Ascending aorta (tissue), 2 donors: Measurements from ENCODE around the gene EFNB1. TPM values are rescaled to one million over a fixed set of nuclear protein-coding genes. Genes with fewer than 3 reads are reported as not detected.

ENCODE experiments used
- DNase-seq, 2 donors: peaks; one replicate each; pipeline ENCODE4 v3.0.0-alpha.2; 2019; ENCODE audit warnings: low spot score in 2 of 2
- H3K27ac ChIP-seq, 2 donors: fragments of 200-600 bp; sonication (generic); one replicate each; pipeline ENCODE4 v1.5.1; 2016 to 2017; ENCODE audit warnings: mild to moderate bottlenecking in 1 of 2
- H3K27me3 ChIP-seq: fragments of 200-600 bp; sonication (generic); one replicate; pipeline ENCODE4 v1.5.1; 2017
- H3K36me3 ChIP-seq, 2 donors: fragments of 200-600 bp; sonication (generic); one replicate each; pipeline ENCODE4 v1.5.1; 2016
- H3K4me1 ChIP-seq, 2 donors: fragments of 200-600 bp; sonication (generic); one replicate each; pipeline ENCODE4 v1.5.1; 2016 to 2017; ENCODE audit warnings: mild to moderate bottlenecking in 1 of 2
- H3K4me3 ChIP-seq, 2 donors: fragments of 200-600 bp; sonication (generic); one replicate each; pipeline ENCODE4 v1.5.1; 2016 to 2017; ENCODE audit warnings: mild to moderate bottlenecking in 1 of 2
- H3K9me3 ChIP-seq, 2 donors: fragments of 200-600 bp; sonication (generic); one replicate each; pipeline ENCODE4 v1.5.1; 2016
- CTCF ChIP-seq, 3 experiments: fragments of 200-600 bp in 2 of 3; fragments of 450-650 bp in 1 of 3; sonication (generic) in 2 of 3; IDR thresholded peaks; one replicate each; pipeline ENCODE4 v1.5.1; 2016 to 2019; ENCODE audit warnings: antibody characterized with exemption in 3 of 3, mild to moderate bottlenecking in 1 of 3, moderate library complexity in 1 of 3
- intact Hi-C: fragments of 100-400 bp; cut with DNase I; formaldehyde crosslinking; loops from one replicate; pipeline ENCODE4 v1.15.1; 2023
- total RNA-seq: library from RNA; depleted of rRNA; stranded (reverse); fragments of >200 nt; gene quantifications from one replicate; pipeline ENCODE4 v1.1.0, GENCODE V29; 2016

Gene EFNB1
- total RNA-seq, 1 donor from 2014 or later = 53.4 TPM

DNA sequence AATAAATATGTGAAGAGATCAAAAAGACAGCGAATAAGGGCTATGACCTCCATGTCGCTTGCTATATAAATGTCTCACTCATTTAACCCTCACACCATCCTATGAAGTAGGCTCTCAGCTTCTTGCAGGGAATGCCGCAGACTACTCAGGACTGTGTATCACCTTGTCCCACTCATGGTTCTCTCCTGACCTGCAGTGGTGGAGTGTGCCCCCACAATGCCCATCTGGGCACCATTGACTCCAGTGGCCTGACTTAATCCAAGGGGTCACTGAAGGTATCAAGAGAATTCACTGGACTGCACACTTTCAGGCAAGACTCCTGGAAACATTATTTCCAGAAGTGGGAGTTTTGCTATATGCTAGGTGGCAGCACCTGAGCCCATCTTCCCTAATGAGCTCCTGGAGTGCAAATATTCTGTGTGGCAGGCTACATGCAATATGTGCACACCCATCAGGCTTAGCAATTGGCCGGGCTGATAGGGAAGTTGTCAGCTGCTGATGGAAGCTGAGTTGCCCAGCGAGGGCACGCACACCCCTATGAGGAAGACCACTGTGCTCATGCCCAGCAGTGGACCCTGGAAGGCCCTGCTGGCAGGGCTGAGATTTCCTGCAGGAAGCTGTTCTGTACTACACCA lies 8.2 kb upstream of the EFNB1 start:
- no peak for DNase-seq
- H3K27ac ChIP-seq = no peak overlapping the region
- no peaks in the 10 kb centered on the region for H3K4me1 ChIP-seq
- intact Hi-C loops = no loop called here
- H3K36me3 ChIP-seq = no peaks in the 10 kb centered on the region
- H3K9me3 ChIP-seq = no peaks in the 10 kb centered on the region
- TF ChIP-seq CTCF (IDR thresholded peaks at IDR 0.05) = no peak
- H3K27me3 ChIP-seq = no peaks in the 10 kb centered on the region
- H3K4me3 ChIP-seq = no peak overlapping the region

DNA sequence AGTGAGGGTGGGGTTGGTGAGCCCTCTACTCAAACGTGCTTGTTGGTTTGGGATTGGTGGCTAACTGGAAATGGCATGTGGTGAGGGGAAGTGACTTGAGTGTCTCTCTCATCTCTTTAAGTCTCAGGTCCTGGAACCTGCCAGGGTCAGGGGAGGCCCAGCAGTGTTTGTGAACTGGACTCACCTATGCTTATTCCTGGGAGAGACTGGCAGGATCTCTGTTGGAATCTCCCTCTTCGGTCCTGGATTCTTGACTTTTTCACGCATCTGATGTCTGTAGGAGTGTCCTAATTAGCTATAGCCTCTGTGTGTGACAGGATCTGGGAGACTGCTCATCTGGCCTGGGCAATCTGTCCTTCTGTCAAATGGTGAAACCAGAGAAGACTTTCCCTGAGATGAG lies 7.2 kb upstream of the EFNB1 start:
- Histone ChIP-seq H3K27ac (no peak overlapping the region), H3K4me3 (no peak overlapping the region), H3K4me1 (no peaks in the 10 kb centered on the region), H3K36me3 (no peaks in the 10 kb centered on the region), H3K27me3 (no peaks in the 10 kb centered on the region), H3K9me3 (no peaks in the 10 kb centered on the region)
- intact Hi-C loops = no loop called here
- DNase-seq = no peak
- TF ChIP-seq CTCF (IDR thresholded peaks at IDR 0.05) = no peak

- TF ChIP-seq CTCF (IDR thresholded peaks at IDR 0.05) = peak; percentile 22 to 60 (median 27)
- Histone ChIP-seq H3K9me3 (no peaks in the 10 kb centered on the region), H3K4me1 (no peaks in the 10 kb centered on the region), H3K36me3 (no peaks in the 10 kb centered on the region), H3K27ac (no peak overlapping the region), H3K27me3 (no peaks in the 10 kb centered on the region), H3K4me3 (no peak overlapping the region)
- intact Hi-C loops = no loop called here
- DNase-seq = peak in 1 of 2 donors; percentile 67
Measured at GRCh38 chrX:68822641-68823410, 6.0 kb upstream of the EFNB1 start.

DNA sequence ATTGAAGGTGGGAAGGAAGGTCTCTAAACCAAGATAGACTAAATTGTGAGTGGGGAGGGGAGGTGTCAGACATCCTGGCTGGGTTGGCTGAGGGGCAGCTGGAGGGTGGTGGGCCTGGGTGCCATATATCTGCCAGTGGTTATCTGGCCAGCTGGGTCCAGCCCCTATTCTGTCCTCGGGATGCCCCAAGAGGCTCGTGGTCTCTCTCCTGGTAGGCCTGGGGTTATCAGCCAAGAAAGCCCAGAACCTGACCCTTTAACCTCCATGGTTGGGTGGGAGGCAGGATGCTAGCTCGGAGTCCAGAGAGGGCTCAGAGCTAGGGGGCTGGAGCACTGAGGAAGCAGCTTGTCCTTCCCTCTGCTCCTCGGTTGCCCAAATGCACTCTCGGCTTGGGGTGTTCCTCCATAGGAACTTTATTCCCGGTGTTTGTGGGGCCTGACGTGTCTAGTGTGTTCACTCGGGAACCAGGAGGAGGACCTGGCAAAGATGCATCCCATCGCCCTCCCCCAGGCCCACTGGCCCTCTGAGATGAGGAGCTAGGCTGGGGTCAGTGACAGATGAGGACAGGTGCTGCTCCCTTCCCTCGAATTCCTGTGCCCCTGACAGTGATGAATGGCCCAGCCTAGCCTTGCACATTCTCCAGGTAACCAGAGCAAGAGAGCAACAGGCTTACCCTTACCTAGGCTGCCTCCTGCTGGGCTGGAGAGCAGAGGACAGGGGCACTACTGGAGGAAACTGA lies 5.2 kb upstream of the EFNB1 start:
- Histone ChIP-seq H3K36me3 (no peaks in the 10 kb centered on the region), H3K27me3 (no peaks in the 10 kb centered on the region), H3K9me3 (no peaks in the 10 kb centered on the region), H3K4me3 (no peak overlapping the region), H3K4me1 (no peaks in the 10 kb centered on the region), H3K27ac (no peak overlapping the region)
- intact Hi-C loops = no loop called here
- no peak for TF ChIP-seq CTCF (IDR thresholded peaks at IDR 0.05)
- DNase-seq = peak in 1 of 2 donors; percentile 40

GRCh38 chrX:68824152-68824433 lies 4.7 kb upstream of the EFNB1 start:
- no peaks in the 10 kb centered on the region for H3K9me3 ChIP-seq
- H3K36me3 ChIP-seq = no peaks in the 10 kb centered on the region
- H3K4me1 ChIP-seq = no peaks in the 10 kb centered on the region
- no peaks in the 10 kb centered on the region for H3K27me3 ChIP-seq
- no peak overlapping the region for H3K27ac ChIP-seq
- intact Hi-C loops = no loop called here
- H3K4me3 ChIP-seq = no peak overlapping the region
- TF ChIP-seq CTCF (IDR thresholded peaks at IDR 0.05) = no peak
- DNase-seq = no peak
